Loucy (cell line): Measurements from ENCODE around the gene MOCOS.

Experiments used
- H2AFZ ChIP-seq: fragments of 200-600 bp; sonication (generic); 2 replicates; pipeline ENCODE4 v1.6.0; 2016; ENCODE audit warnings: antibody characterized with exemption, mild to moderate bottlenecking, low read length, moderate library complexity
- H3F3A ChIP-seq: fragments of 200-600 bp; 2 replicates; pipeline ENCODE4 v1.6.0; 2016; ENCODE audit warnings: antibody characterized with exemption, low read depth, mild to moderate bottlenecking
- H3K27me3 ChIP-seq: fragments of 200-600 bp; sonication (generic); 2 replicates; pipeline ENCODE4 v1.6.1; 2014; ENCODE audit warnings: low read length, mild to moderate bottlenecking; ENCODE audit not compliant: insufficient read depth, poor library complexity, severe bottlenecking
- H3K36me3 ChIP-seq: fragments of 200-600 bp; sonication (generic); 2 replicates; pipeline ENCODE4 v1.6.1; 2016; ENCODE audit warnings: low read length; ENCODE audit not compliant: insufficient read depth
- H3K4me1 ChIP-seq: fragments of 200-600 bp; sonication (generic); 2 replicates; pipeline ENCODE4 v1.5.1; 2014; ENCODE audit warnings: low read length, mild to moderate bottlenecking; ENCODE audit not compliant: insufficient read depth, poor library complexity, severe bottlenecking
- H3K4me2 ChIP-seq: fragments of 200-600 bp; sonication (generic); 2 replicates; pipeline ENCODE4 v1.6.0; 2014; ENCODE audit warnings: antibody characterized with exemption, low read length, low read depth, mild to moderate bottlenecking; ENCODE audit not compliant: poor library complexity, severe bottlenecking
- H3K4me3 ChIP-seq: fragments of 200-600 bp; sonication (generic); 2 replicates; pipeline ENCODE4 v1.5.1; 2014; ENCODE audit warnings: low read length, mild to moderate bottlenecking, mixed read lengths; ENCODE audit not compliant: poor library complexity, severe bottlenecking
- H3K79me2 ChIP-seq: fragments of 200-600 bp; sonication (generic); 2 replicates; pipeline ENCODE4 v1.6.1; 2014; ENCODE audit warnings: low read length; ENCODE audit not compliant: insufficient read depth
- H3K9ac ChIP-seq: fragments of 200-600 bp; sonication (generic); 2 replicates; pipeline ENCODE4 v1.6.0; 2014; ENCODE audit warnings: mild to moderate bottlenecking, low read depth, low read length, moderate library complexity; ENCODE audit not compliant: poor library complexity, severe bottlenecking
- H3K9me2 ChIP-seq: fragments of 200-600 bp; sonication (generic); replicated peaks from 2 replicates; pipeline ENCODE4 v1.6.1; 2016; ENCODE audit warnings: low read depth, low read length, mixed read lengths
- H3K9me3 ChIP-seq: fragments of 200-600 bp; sonication (generic); 2 replicates; pipeline ENCODE4 v1.6.1; 2014; ENCODE audit warnings: mild to moderate bottlenecking, antibody characterized with exemption, low read length, low read depth; ENCODE audit not compliant: insufficient read depth
- H4K20me1 ChIP-seq: fragments of 200-600 bp; sonication (generic); 2 replicates; pipeline ENCODE4 v1.6.0; 2014; ENCODE audit warnings: antibody characterized with exemption, low read length, mild to moderate bottlenecking; ENCODE audit not compliant: insufficient read depth, poor library complexity, severe bottlenecking
- CTCF ChIP-seq: fragments of 200-600 bp; sonication (generic); conservative IDR thresholded peaks from 2 replicates; pipeline ENCODE4 v1.5.1; 2014; ENCODE audit warnings: mild to moderate bottlenecking, antibody characterized with exemption, low read length
- EZH2phosphoT487 ChIP-seq: fragments of 200-600 bp; IDR thresholded peaks from 2 replicates; pipeline ENCODE4 v1.6.1; 2018; ENCODE audit warnings: antibody characterized with exemption, mild to moderate bottlenecking, moderate library complexity, borderline replicate concordance

The MOCOS gene

GRCh38 chr18:36185157-36185556 is 2.1 kb upstream of the MOCOS start:
- Histone ChIP-seq H3F3A (no peaks in the 10 kb centered on the region), H3K4me3 (no peak overlapping the region), H3K9ac (no peak overlapping the region), H3K79me2 (no peaks in the 10 kb centered on the region), H3K36me3 (no peaks in the 10 kb centered on the region), H3K9me3 (no peaks in the 10 kb centered on the region), H4K20me1 (no peaks in the 10 kb centered on the region), H3K4me2 (no peak overlapping the region), H3K4me1 (no peaks in the 10 kb centered on the region), H2AFZ (no peak overlapping the region), H3K9me2 (no peaks in the 10 kb centered on the region), H3K27me3 (no peaks in the 10 kb centered on the region)
- TF ChIP-seq CTCF (no peak), EZH2phosphoT487 (no peak)

GRCh38 chr18:36185901-36186460 is 1.3 kb upstream of the MOCOS start:
- Histone ChIP-seq H3K4me2 (no peak overlapping the region), H3K9ac (no peak overlapping the region), H3K9me3 (no peaks in the 10 kb centered on the region), H4K20me1 (no peaks in the 10 kb centered on the region), H3K27me3 (no peaks in the 10 kb centered on the region), H2AFZ (no peak overlapping the region), H3K4me3 (no peak overlapping the region), H3F3A (no peaks in the 10 kb centered on the region), H3K9me2 (no peaks in the 10 kb centered on the region), H3K4me1 (no peaks in the 10 kb centered on the region), H3K79me2 (no peaks in the 10 kb centered on the region), H3K36me3 (no peaks in the 10 kb centered on the region)
- TF ChIP-seq EZH2phosphoT487 (no peak), CTCF (no peak)

GRCh38 chr18:36186461-36187192 is 670 bp upstream of the MOCOS start:
- Histone ChIP-seq H3F3A (no peaks in the 10 kb centered on the region), H3K9me3 (no peaks in the 10 kb centered on the region), H3K79me2 (no peaks in the 10 kb centered on the region), H3K4me3 (no peak overlapping the region), H2AFZ (no peak overlapping the region), H3K9me2 (no peaks in the 10 kb centered on the region), H3K4me1 (no peaks in the 10 kb centered on the region), H3K9ac (no peak overlapping the region), H3K36me3 (no peaks in the 10 kb centered on the region), H4K20me1 (no peaks in the 10 kb centered on the region), H3K4me2 (no peak overlapping the region), H3K27me3 (no peaks in the 10 kb centered on the region)
- TF ChIP-seq EZH2phosphoT487 (no peak), CTCF (no peak)
